Endothelial cell of umbilical vein (primary cell): ENCODE measurements around the gene SIRPG. TPM values are rescaled to one million over a fixed set of nuclear protein-coding genes. Genes with fewer than 3 reads are reported as not detected.
A peak's percentile ranks its signal among the peaks of the same experiment; 100 is the strongest.
"Not testable (repeated sequence)": the region's sequence is repeated elsewhere in the genome, so short reads cannot be mapped to it uniquely, and the experiment has no call there.

Experiments used
- BruUV-seq: library from RNA; stranded (reverse); fragments of 400-500 nt; replicated peaks from 2 replicates; lab custom pipeline; 2021; lab: Mats Ljungman, UMichigan
- CTCF ChIA-PET: fragments of 300-600, 350-600 bp; sonication (Branson Sonifier 250); formaldehyde crosslinking; loops from one replicate; lab custom pipeline; 2021; ENCODE audit warnings: antibody characterized with exemption, inconsistent platforms; lab: Charles Lee
- POLR2A ChIA-PET: fragments of 300-600, 350-600 bp; sonication (Branson Sonifier 250); formaldehyde crosslinking; loops from one replicate; lab custom pipeline; 2021; ENCODE audit warnings: antibody characterized with exemption, inconsistent platforms; lab: Charles Lee
- DNase-seq: peaks from one replicate; pipeline ENCODE4 v3.0.0-alpha.2; 2011; ENCODE audit warnings: low read depth, low spot score
- FAIRE-seq: peaks from 2 replicates; lab custom pipeline; 2011; peaks lifted over from hg19 to GRCh38; lab: Jason Lieb, UNC
- H2AFZ ChIP-seq: 2 replicates; pipeline ENCODE4 v1.6.0; 2012; ENCODE audit warnings: low read depth, low read length, control low read depth, inconsistent platforms
- H3K27ac ChIP-seq: 2 replicates; pipeline ENCODE4 v1.5.1; 2011; ENCODE audit warnings: low read depth, mild to moderate bottlenecking, control low read depth, low read length, moderate library complexity; ENCODE audit not compliant: insufficient read depth
- H3K27me3 ChIP-seq, 2 experiments: 2 replicates each; pipeline versions ENCODE4 v1.6.0 to v1.6.1; 2011; ENCODE audit warnings: low read length in 2 of 2, mixed read lengths in 1 of 2; ENCODE audit not compliant: control insufficient read depth in 2 of 2, insufficient read depth in 2 of 2
- H3K36me3 ChIP-seq, 2 experiments: 2 replicates in 1 of 2; 3 replicates in 1 of 2; pipeline ENCODE4 v1.5.1; 2011; ENCODE audit warnings: low read length in 2 of 2, mild to moderate bottlenecking in 1 of 2, moderate library complexity in 1 of 2; ENCODE audit not compliant: control insufficient read depth in 2 of 2, insufficient read depth in 2 of 2; ENCODE audit errors: extremely low read depth in 1 of 2
- H3K4me1 ChIP-seq: 3 replicates; pipeline ENCODE4 v1.5.1; 2011; ENCODE audit warnings: mild to moderate bottlenecking, low read length; ENCODE audit not compliant: control insufficient read depth, insufficient read depth; ENCODE audit errors: extremely low read depth
- H3K4me2 ChIP-seq: 2 replicates; pipeline ENCODE4 v1.6.1; 2011; ENCODE audit warnings: low read length, control low read depth, mixed read lengths; ENCODE audit not compliant: insufficient read depth
- H3K4me3 ChIP-seq, 3 experiments: fragments of 200-600 bp in 1 of 3; sonication (generic), shearing (Covaris generic) in 1 of 3; replicated peaks in 1 of 3; 2 replicates each; pipeline ENCODE4 v1.5.1; 2011 to 2016; ENCODE audit warnings: control low read depth in 3 of 3, low read length in 3 of 3, mild to moderate bottlenecking in 2 of 3, inconsistent platforms in 1 of 3, low read depth in 1 of 3, moderate library complexity in 1 of 3; ENCODE audit not compliant: insufficient read depth in 1 of 3
- H3K79me2 ChIP-seq: 2 replicates; pipeline ENCODE4 v1.6.0; 2012; ENCODE audit warnings: low read length, inconsistent platforms; ENCODE audit not compliant: control insufficient read depth, insufficient read depth
- H3K9ac ChIP-seq: replicated peaks from 2 replicates; pipeline ENCODE3; 2011; ENCODE audit warnings: low read length, control low read depth; ENCODE audit not compliant: insufficient read depth; ENCODE audit errors: extremely low read depth
- H3K9me1 ChIP-seq: replicated peaks from 3 replicates; pipeline ENCODE4 v1.6.0; 2011; ENCODE audit warnings: mild to moderate bottlenecking, low read length; ENCODE audit not compliant: control insufficient read depth, insufficient read depth; ENCODE audit errors: extremely low read depth
- H3K9me3 ChIP-seq: replicated peaks from 2 replicates; pipeline ENCODE4 v1.5.1; 2012; ENCODE audit warnings: low read length, inconsistent platforms; ENCODE audit not compliant: control insufficient read depth, insufficient read depth
- H4K20me1 ChIP-seq: replicated peaks from 2 replicates; pipeline ENCODE3; 2011; ENCODE audit warnings: mild to moderate bottlenecking, low read length; ENCODE audit not compliant: control insufficient read depth, insufficient read depth; ENCODE audit errors: extremely low read depth
- EZH2 ChIP-seq: IDR thresholded peaks from 2 replicates; pipeline ENCODE4 v1.6.1; 2012; ENCODE audit warnings: borderline replicate concordance, low read depth, mild to moderate bottlenecking, moderate library complexity, low read length, inconsistent platforms; ENCODE audit not compliant: severe bottlenecking
- FOS ChIP-seq: IDR thresholded peaks from 2 replicates; pipeline ENCODE4 v1.6.1; 2011; ENCODE audit warnings: mild to moderate bottlenecking, low read length, moderate library complexity, borderline replicate concordance; ENCODE audit not compliant: insufficient read depth
- GATA2 ChIP-seq: IDR thresholded peaks from 2 replicates; pipeline ENCODE4 v1.7.0; 2011; ENCODE audit warnings: low read depth, mild to moderate bottlenecking, moderate library complexity, mixed read lengths, low read length; ENCODE audit not compliant: insufficient read length, insufficient read depth
- JUN ChIP-seq: IDR thresholded peaks from 2 replicates; pipeline ENCODE4 v1.6.1; 2011; ENCODE audit warnings: borderline replicate concordance, low read depth; ENCODE audit not compliant: insufficient read length, insufficient read depth
- POLR2AphosphoS5 ChIP-seq: IDR thresholded peaks from 2 replicates; pipeline ENCODE4 v1.6.1; 2012; ENCODE audit warnings: low read depth, mild to moderate bottlenecking, control low read depth, low read length, moderate library complexity; ENCODE audit not compliant: insufficient read depth
- dilution Hi-C: fragments of 300-500 bp; cut with MboI; formaldehyde crosslinking; loops from one replicate; pipeline ENCODE4 v1.15.0; 2019; ENCODE audit warnings: low sequenced_read_pairs; ENCODE audit not compliant: extremely low pct_ligation_motif_present
- intact Hi-C: fragments of 100-400 bp; cut with micrococcal nuclease; formaldehyde crosslinking; loops from one replicate; pipeline ENCODE4 v1.10.0; 2022
- polyA plus RNA-seq, 4 experiments: library from polyadenylated mRNA; depleted of rRNA in 3 of 4; stranded (reverse) in 3 of 4; unstranded in 1 of 4; fragments of >200 nt; gene quantifications; 2 replicates each; pipeline versions ENCODE4 v1.2.1 to v1.2.3, GENCODE V29; 2011 to 2012; ENCODE audit warnings: missing spikeins in 1 of 4
- total RNA-seq: library from RNA; stranded (reverse); gene quantifications from 2 replicates; pipeline ENCODE4 v1.2.3, GENCODE V29; 2021

Gene SIRPG
- total and polyA plus RNA-seq, 2 donors (not counting 3 experiments of a cell fraction or from before 2014, with no cell fraction given) = not detected

- peaks cover 25% of the 10 kb centered on the region for H3K4me1 ChIP-seq
- no peaks in the 10 kb centered on the region for H3K36me3 ChIP-seq
- H3K9me1 ChIP-seq = no peaks in the 10 kb centered on the region
- CTCF ChIA-PET = no interaction called here
- H2AFZ ChIP-seq = no peak overlapping the region
- intact Hi-C loops (loop anchor here (1.0 kb wide), 1 partner anchor 50 kb away; no protein-coding TSS in a partner anchor), dilution Hi-C loops (no loop called here)
- no peaks in the 10 kb centered on the region for H3K9me3 ChIP-seq
- H3K9ac ChIP-seq = peak overlapping the region; percentile 47
- peak overlapping the region; percentile 76 for H3K27ac ChIP-seq
- POLR2A ChIA-PET = no interaction called here
- FAIRE-seq (peak; percentile 60), DNase-seq (peak; percentile 94)
- no peaks in the 10 kb centered on the region for H3K27me3 ChIP-seq
- H3K79me2 ChIP-seq = no peaks in the 10 kb centered on the region
- no TSS peak for BruUV-seq
- no peak overlapping the region for H3K4me3 ChIP-seq
- no peaks in the 10 kb centered on the region for H4K20me1 ChIP-seq
- H3K4me2 ChIP-seq = peak overlapping the region; percentile 77
- peak; percentile 75 for TF ChIP-seq POLR2AphosphoS5
- peak; percentile 55 for TF ChIP-seq FOS
- TF ChIP-seq EZH2 = no peak
- peak; percentile 96 for TF ChIP-seq GATA2
- TF ChIP-seq JUN = peak; percentile 88
Observed at GRCh38 chr20:1616858-1617434, 40.6 kb downstream of the SIRPG start.

- H3K9me1 ChIP-seq, H3K4me1 ChIP-seq, dilution Hi-C loops, H3K4me2 ChIP-seq, POLR2A ChIA-PET, H3K27ac ChIP-seq, DNase-seq, H3K27me3 ChIP-seq, H3K79me2 ChIP-seq, H3K9ac ChIP-seq, intact Hi-C loops, CTCF ChIA-PET, FAIRE-seq, H4K20me1 ChIP-seq, H3K9me3 ChIP-seq, H3K36me3 ChIP-seq, BruUV-seq, H2AFZ ChIP-seq, H3K4me3 ChIP-seq: not testable (repeated sequence)
Observed at GRCh38 chr20:1610404-1610803, 47.2 kb downstream of the SIRPG start.

GRCh38 chr20:1608678-1609347, 48.8 kb downstream of the SIRPG start:
- H3K4me2 ChIP-seq, dilution Hi-C loops, H3K27me3 ChIP-seq, BruUV-seq, H3K9me1 ChIP-seq, FAIRE-seq, CTCF ChIA-PET, H3K27ac ChIP-seq, POLR2A ChIA-PET, H3K79me2 ChIP-seq, H3K9me3 ChIP-seq, DNase-seq, H4K20me1 ChIP-seq, H3K36me3 ChIP-seq, H3K4me1 ChIP-seq, H2AFZ ChIP-seq, H3K4me3 ChIP-seq, intact Hi-C loops, H3K9ac ChIP-seq: not testable (repeated sequence)
